Gastrocnemius medialis (tissue), 4 donors: ENCODE results near the gene CALHM3.

ENCODE experiments used
- POLR2A ChIP-seq, 2 donors: fragments of 450-650 bp; IDR thresholded peaks; one replicate each; pipeline ENCODE4 v1.6.1; 2017; ENCODE audit warnings: antibody characterized with exemption in 2 of 2, mild to moderate bottlenecking in 2 of 2, moderate library complexity in 2 of 2
- TF ChIP-seq, protein P1 (sequence below), 5 experiments: fragments of 450-650 bp in 3 of 5; fragments of 200-600 bp in 2 of 5; sonication (generic) in 2 of 5; IDR thresholded peaks in 4 of 5; conservative IDR thresholded peaks in 1 of 5; 1 replicate in 4 of 5; 2 replicates in 1 of 5; pipeline ENCODE4 v1.5.1; 2016 to 2019; ENCODE audit warnings: antibody characterized with exemption in 5 of 5, mild to moderate bottlenecking in 3 of 5, moderate library complexity in 3 of 5

- no peak for TF ChIP-seq POLR2A (IDR thresholded peaks at IDR 0.05)
- TF ChIP-seq, protein P1, sequence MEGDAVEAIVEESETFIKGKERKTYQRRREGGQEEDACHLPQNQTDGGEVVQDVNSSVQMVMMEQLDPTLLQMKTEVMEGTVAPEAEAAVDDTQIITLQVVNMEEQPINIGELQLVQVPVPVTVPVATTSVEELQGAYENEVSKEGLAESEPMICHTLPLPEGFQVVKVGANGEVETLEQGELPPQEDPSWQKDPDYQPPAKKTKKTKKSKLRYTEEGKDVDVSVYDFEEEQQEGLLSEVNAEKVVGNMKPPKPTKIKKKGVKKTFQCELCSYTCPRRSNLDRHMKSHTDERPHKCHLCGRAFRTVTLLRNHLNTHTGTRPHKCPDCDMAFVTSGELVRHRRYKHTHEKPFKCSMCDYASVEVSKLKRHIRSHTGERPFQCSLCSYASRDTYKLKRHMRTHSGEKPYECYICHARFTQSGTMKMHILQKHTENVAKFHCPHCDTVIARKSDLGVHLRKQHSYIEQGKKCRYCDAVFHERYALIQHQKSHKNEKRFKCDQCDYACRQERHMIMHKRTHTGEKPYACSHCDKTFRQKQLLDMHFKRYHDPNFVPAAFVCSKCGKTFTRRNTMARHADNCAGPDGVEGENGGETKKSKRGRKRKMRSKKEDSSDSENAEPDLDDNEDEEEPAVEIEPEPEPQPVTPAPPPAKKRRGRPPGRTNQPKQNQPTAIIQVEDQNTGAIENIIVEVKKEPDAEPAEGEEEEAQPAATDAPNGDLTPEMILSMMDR (IDR thresholded peaks at IDR 0.05 in 4 of 5, conservative IDR thresholded peaks at IDR 0.05 in 1 of 5) = no peak
These were observed 15.5 kb downstream of the CALHM3 start for GRCh38 chr10:103463499-103463898.
